ENCODE measurements around the gene ARHGAP28.

ARHGAP28 gene

GRCh38 chr18:6871566-6871965 is 142.1 kb downstream of the ARHGAP28 start:
- no peak for DNase-seq (ENCODE audit: low read depth, low spot score)

DNA sequence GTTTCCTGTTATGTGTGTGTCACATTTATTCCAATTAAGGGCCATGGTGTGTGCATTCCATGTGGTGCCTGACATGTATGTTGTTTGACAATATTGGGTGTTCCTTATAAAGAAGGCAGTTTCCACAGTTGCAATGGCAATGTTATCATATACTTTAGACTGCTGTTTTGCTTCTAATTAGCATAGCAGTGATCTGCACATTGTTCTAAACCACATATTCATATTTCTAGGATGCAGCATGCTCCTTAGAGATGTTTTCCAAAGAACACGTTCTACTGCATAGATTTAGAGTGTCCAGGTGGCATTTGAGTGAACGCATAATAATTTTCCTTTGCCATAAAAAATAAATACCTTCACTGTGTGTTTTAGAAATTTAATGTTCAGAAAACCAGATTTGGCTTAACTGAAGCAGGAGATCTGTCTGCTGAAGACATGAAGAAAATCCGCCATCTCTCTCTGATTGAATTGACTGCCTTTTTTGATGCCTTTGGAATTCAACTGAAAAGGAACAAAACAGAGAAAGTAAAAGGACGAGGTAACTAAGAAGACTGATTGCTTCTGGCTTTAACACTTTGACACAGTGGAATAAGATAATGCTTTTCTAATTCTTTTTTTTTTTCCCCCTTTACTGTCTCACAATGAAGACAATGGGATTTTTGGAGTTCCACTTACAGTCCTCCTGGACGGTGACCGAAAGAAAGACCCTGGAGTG is 143.7 kb downstream of the ARHGAP28 start:
- DNase-seq (ENCODE audit: low read depth, low spot score), result no peak

- DNase-seq (ENCODE audit: low read depth, low spot score), result no peak
These were observed 144.8 kb downstream of the ARHGAP28 start for GRCh38 chr18:6874315-6874714.

DNA sequence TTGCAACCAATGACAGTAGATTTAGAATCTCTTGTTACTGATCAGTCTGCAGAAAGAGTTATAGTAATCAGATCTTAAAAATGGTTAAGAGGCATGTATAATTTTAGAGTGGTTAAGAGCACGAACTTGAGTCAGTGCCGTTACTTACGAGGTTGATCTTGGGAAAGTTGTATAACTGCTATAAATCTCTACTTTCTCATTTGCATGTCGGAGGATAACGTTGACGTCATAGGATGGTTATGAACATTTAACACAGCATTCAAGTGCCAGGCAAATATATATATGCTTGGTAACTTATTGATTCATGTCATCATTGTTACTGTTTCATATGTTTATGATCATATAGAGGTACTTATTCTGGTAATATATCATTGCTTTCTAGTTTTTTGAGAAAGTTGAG is 146.2 kb downstream of the ARHGAP28 start:
- DNase-seq (ENCODE audit: low read depth, low spot score), result no peak

DNA sequence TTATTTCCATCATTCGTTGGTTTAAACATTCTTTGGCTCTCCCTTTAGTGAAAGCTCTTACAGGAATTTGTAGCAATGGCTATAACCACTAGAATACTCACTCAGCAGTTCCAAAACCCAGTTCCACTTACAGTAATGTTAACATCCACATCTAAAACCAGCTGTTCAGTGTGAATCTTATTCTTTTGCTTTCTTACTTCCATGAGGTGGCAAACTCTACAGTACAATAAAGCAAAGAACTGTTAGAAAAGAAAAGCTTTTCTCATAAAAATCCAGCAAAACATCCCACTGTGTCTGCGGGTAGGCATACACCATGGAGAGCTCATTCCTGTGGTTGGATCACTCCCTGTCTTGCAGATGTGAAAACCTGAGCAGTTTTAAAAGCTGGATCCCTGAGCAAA is 147.1 kb downstream of the ARHGAP28 start:
- peak; percentile 85 for DNase-seq (ENCODE audit: low read depth, low spot score)

DNA sequence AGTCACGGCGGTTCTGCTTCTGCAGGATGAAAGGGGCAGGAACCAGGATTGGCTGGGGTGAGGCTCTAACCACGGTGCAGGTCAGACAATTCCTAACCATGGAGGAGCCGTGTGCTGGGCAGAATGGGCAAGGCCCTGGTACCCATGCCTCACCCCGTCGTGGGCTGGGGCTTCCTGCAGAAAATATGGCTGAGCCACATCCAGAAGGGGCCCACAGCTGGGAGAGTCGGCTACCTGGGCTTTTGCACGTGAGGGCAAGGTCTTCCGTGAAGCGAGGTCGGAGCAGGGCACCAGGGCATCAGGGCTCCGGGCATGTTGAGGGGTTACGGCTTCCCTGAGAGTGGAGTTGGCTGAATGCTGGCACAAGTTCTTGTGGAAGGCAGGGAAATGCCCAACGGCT is 147.8 kb downstream of the ARHGAP28 start:
- no peak for DNase-seq (ENCODE audit: low read depth, low spot score)

DNA sequence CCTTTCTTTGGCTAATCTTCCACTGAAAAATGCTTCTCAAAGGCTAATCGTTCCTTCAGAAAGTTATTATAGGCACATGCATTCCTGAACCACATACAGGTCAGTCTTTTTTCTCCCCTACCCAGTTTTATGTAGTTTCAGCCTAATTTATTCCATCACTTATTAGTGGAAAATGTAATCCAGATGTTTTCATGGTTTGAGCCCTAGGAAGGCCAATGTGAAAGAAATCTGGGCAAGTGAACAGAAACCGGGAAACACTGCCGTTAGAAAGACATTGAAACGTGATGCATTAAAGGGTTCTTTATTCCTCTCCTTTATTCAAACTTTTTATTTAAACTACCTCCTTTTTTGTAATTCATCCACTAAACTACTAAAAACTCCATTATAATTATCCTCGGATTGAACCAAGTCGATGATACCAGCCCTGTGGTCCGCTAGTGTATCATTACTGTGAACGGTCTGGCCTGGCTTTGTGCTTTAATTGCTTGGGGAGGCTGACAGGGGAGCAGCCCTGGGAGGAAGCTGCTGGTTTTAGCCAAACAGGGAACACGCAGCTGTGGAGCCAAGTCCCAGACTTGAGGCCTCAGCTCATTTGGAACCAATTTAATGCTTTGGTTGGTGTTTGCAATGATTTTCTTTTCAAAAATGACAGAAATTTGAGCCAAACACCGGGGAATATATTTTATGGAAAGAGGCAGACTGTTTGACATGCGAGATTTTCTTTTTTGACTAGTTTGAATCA is 149.2 kb downstream of the ARHGAP28 start:
- DNase-seq (ENCODE audit: low read depth, low spot score), result no peak

GRCh38 chr18:6879508-6880195 is 150.1 kb downstream of the ARHGAP28 start:
- DNase-seq (ENCODE audit: low read depth, low spot score), result no peak

GRCh38 chr18:6881034-6881820 is 151.7 kb downstream of the ARHGAP28 start:
- no peak for DNase-seq (ENCODE audit: low read depth, low spot score)

- no peak for DNase-seq (ENCODE audit: low read depth, low spot score)
These were observed 152.9 kb downstream of the ARHGAP28 start for GRCh38 chr18:6882401-6882800.

DNA sequence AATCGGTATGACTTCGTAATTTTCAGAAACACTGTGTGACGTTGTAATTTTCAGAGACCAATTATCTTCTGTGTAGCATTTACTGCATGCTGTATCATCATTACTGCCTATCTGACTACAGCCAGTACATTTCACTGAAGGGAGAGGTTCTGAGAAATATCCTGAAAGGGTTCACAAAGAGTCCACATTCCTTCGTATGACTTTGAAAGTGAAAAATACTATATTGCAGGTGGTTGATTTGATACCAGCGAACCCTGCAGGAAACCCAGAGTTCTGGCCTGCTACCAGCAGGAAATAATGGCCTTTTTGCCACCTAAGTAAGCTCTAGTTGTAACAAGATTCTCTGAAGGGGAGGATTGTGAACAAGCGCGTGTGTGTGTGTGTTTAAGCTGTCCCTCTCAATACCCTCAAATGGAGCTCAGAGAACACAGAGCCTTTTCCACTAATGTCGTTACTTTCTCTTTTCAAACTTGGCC is 155.5 kb downstream of the ARHGAP28 start:
- no peak for DNase-seq (ENCODE audit: low read depth, low spot score)

GRCh38 chr18:6885992-6886796 is 156.7 kb downstream of the ARHGAP28 start:
- peak; percentile 43 for DNase-seq (ENCODE audit: low read depth, low spot score)

GRCh38 chr18:6886797-6887330 is 157.3 kb downstream of the ARHGAP28 start:
- DNase-seq (ENCODE audit: low read depth, low spot score), result no peak

- no peak for DNase-seq (ENCODE audit: low read depth, low spot score)
These were observed 162.3 kb downstream of the ARHGAP28 start for GRCh38 chr18:6891788-6892187.

- no peak for DNase-seq (ENCODE audit: low read depth, low spot score)
These were observed 171.9 kb downstream of the ARHGAP28 start for GRCh38 chr18:6901286-6901926.

- DNase-seq (ENCODE audit: low read depth, low spot score), result no peak
These were observed 187.6 kb downstream of the ARHGAP28 start for GRCh38 chr18:6917072-6917471.

DNA sequence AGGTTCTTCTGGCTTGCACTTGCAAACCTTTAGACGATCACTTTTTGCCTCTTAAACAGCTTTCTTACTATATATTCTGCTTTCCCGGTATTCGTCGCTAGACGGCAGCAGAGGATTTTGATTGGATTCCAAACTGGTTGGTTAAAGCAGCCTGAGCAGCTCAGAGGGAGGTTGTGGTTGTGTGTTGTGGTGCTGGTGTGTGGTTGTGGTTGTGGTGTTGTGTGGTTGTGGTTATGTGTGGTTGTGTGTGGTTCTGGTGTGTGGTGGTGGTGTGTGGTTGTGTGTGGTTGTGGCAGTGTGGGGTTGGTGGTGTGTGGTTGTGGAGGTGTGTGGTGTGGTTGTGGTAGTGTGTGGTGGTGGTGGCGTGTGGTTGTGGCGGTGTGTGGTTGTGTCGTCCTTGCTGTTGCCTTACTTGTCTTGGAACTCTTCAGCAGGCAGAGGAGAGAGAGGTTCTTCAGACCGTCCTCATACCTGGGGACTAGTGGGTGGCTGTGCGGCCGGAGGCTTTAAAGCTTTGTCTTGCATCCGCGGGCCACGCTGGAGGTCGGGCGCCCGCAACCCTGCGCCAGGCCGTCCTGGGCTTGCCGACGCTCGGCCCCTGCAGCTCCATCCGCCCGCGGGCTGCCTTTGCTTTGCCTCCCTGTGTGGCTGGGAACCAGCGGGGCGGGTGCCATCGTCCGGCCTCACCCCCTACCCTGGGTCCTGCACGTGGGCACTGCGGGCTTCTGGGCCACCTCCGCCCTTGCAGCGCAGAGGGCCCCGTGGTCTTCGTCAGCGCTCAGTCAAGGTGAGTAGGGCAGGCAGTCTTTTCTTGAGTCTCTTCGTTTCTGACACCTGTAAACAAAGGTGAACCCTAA is 190.8 kb downstream of the ARHGAP28 start:
- peak; percentile 49 for DNase-seq (ENCODE audit: low read depth, low spot score)

DNA sequence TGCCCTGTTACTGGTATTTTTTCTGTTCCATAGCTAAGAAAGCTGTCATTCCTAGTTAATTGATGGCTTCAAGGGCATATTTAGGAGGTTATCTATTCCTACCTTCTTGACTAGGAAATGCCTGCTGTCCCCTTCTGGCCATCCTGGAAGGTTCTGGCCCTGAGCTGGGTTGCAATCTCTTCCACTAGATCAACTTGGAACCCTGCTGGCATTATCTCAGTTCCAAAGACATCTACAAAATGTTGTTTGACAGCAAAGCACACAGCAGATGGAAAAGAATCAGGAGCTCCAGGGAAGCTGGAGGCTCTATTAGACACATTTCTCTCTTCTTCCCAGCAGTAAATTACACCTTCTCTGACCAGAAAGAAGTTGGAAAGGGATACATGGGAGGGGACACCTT is 192.1 kb downstream of the ARHGAP28 start:
- DNase-seq (ENCODE audit: low read depth, low spot score), result no peak

DNA sequence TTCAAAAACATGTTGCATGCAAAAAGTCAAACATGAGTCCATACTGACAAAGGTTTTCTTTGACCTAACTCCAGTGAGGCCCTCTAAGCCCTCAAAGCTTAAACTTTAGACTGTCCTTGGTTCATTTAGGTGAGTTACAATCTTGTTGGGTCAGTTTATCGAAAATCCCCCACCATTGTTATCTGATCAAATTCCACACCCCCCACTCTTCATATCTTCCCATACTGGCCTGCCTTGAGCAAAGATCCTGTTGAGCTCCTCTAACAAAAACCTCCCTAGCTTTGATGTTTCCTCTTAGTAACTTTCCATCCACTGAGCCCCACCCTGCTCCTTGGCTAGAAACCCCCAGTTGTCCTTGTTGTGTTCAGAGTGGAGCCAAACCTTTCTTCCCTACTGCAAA is 193.7 kb downstream of the ARHGAP28 start:
- DNase-seq (ENCODE audit: low read depth, low spot score), result no peak

All from smooth muscle cell of the brain vasculature (primary cell).